Prostate gland (tissue), 2 donors: Measurements from ENCODE around the gene GFM1. TPM values are rescaled to one million over a fixed set of nuclear protein-coding genes. Genes with fewer than 3 reads are reported as not detected.

ENCODE experiments used
- DNase-seq: peaks from one replicate; pipeline ENCODE4 v3.0.0-alpha.2; 2019; ENCODE audit warnings: low spot score
- H3K27ac ChIP-seq, 2 donors: fragments of 200-600 bp; sonication (generic); 2 replicates each; pipeline ENCODE4 v1.5.1; 2017 to 2019
- H3K27me3 ChIP-seq: fragments of 200-600 bp; sonication (generic); replicated peaks from 2 replicates; pipeline ENCODE4 v1.5.1; 2019; ENCODE audit not compliant: insufficient read depth
- H3K36me3 ChIP-seq, 2 donors: fragments of 200-600 bp; sonication (generic); 1 replicate in 1 of 2; 2 replicates in 1 of 2; pipeline versions ENCODE4 v1.5.1 to v1.8.1; 2017 to 2019
- H3K4me1 ChIP-seq: fragments of 200-600 bp; sonication (generic); replicated peaks from 2 replicates; pipeline ENCODE4 v1.5.1; 2019
- H3K4me3 ChIP-seq, 2 donors: fragments of 200-600 bp; sonication (generic); 2 replicates each; pipeline ENCODE4 v1.5.1; 2017 to 2019
- H3K9me3 ChIP-seq: fragments of 200-600 bp; sonication (generic); 2 replicates; pipeline ENCODE4 v1.5.1; 2017
- CTCF ChIP-seq, 4 experiments: fragments of 200-600 bp in 2 of 4; fragments of 450-650 bp in 2 of 4; sonication (generic) in 2 of 4; IDR thresholded peaks; 1 replicate in 3 of 4; 2 replicates in 1 of 4; pipeline ENCODE4 v1.5.1; 2016 to 2019; ENCODE audit warnings: antibody characterized with exemption in 4 of 4, mild to moderate bottlenecking in 2 of 4, moderate library complexity in 2 of 4
- POLR2A ChIP-seq: fragments of 450-650 bp; IDR thresholded peaks from one replicate; pipeline ENCODE4 v1.6.1; 2016; ENCODE audit warnings: antibody characterized with exemption, mild to moderate bottlenecking
- POLR2AphosphoS5 ChIP-seq: sonication (generic); formaldehyde crosslinking; IDR thresholded peaks from one replicate; pipeline ENCODE4 v1.6.1; 2017; ENCODE audit warnings: antibody characterized with exemption
- WGBS: methylation state at CpG from one replicate; pipeline ENCODE4 v1.1.5; 2018; 5-methylcytosine and 5-hydroxymethylcytosine counted together
- intact Hi-C: fragments of 100-400 bp; cut with DNase I; formaldehyde crosslinking; loops from one replicate; pipeline ENCODE4 v1.14.2; 2022
- total RNA-seq, 2 donors: library from RNA; depleted of rRNA; stranded (reverse); fragments of >200 nt; gene quantifications; one replicate each; pipeline ENCODE4 v1.1.0, GENCODE V29; 2016

Gene GFM1
- total RNA-seq, 2 donors from 2014 or later: 54.1 to 68.9 TPM

GRCh38 chr3:158703566-158703965 is 59.2 kb downstream of the GFM1 start:
- Histone ChIP-seq H3K9me3 (no peaks in the 10 kb centered on the region), H3K36me3 (no peaks in the 10 kb centered on the region), H3K27me3 (no peaks in the 10 kb centered on the region), H3K27ac (no peak overlapping the region), H3K4me1 (no peaks in the 10 kb centered on the region), H3K4me3 (no peak overlapping the region)
- TF ChIP-seq POLR2A: no peak
- TF ChIP-seq CTCF (IDR thresholded peaks at IDR 0.05): no peak
- no peak for TF ChIP-seq POLR2AphosphoS5
- intact Hi-C loops: no loop called here
- no peak for DNase-seq
- 94% methylated on average over 1 of the region's 1 CpG for WGBS

- Histone ChIP-seq H3K4me1 (no peaks in the 10 kb centered on the region), H3K9me3 (no peaks in the 10 kb centered on the region), H3K27me3 (no peaks in the 10 kb centered on the region), H3K4me3 (no peak overlapping the region), H3K27ac (no peak overlapping the region), H3K36me3 (no peaks in the 10 kb centered on the region)
- intact Hi-C loops: no loop called here
- no peak for TF ChIP-seq CTCF (IDR thresholded peaks at IDR 0.05)
- no peak for TF ChIP-seq POLR2A
- TF ChIP-seq POLR2AphosphoS5: no peak
- 78% methylated on average over 4 of the region's 4 CpGs for WGBS
- DNase-seq: no peak
Measured at GRCh38 chr3:158709666-158710083, 65.3 kb downstream of the GFM1 start.

GRCh38 chr3:158710601-158711000 is 66.3 kb downstream of the GFM1 start:
- no peaks in the 10 kb centered on the region for H3K9me3 ChIP-seq
- H3K27ac ChIP-seq: no peak overlapping the region
- TF ChIP-seq POLR2A (no peak), CTCF (IDR thresholded peaks at IDR 0.05) (no peak), POLR2AphosphoS5 (no peak)
- 85% methylated on average over 4 of the region's 4 CpGs for WGBS
- intact Hi-C loops: no loop called here
- H3K27me3 ChIP-seq: no peaks in the 10 kb centered on the region
- H3K36me3 ChIP-seq: no peaks in the 10 kb centered on the region
- H3K4me3 ChIP-seq: no peak overlapping the region
- DNase-seq: no peak
- H3K4me1 ChIP-seq: no peaks in the 10 kb centered on the region

- no peaks in the 10 kb centered on the region for H3K27me3 ChIP-seq
- intact Hi-C loops: no loop called here
- no peak for TF ChIP-seq CTCF (IDR thresholded peaks at IDR 0.05)
- no peak for TF ChIP-seq POLR2A
- no peak for TF ChIP-seq POLR2AphosphoS5
Measured at GRCh38 chr3:158711886-158712285, 67.6 kb downstream of the GFM1 start.

GRCh38 chr3:158712443-158712842 is 68.1 kb downstream of the GFM1 start:
- no peak for DNase-seq
- Histone ChIP-seq H3K27ac (peak overlapping the region; percentile 15 to 25), H3K27me3 (no peaks in the 10 kb centered on the region), H3K36me3 (no peaks in the 10 kb centered on the region), H3K4me3 (no peak overlapping the region), H3K9me3 (no peaks in the 10 kb centered on the region), H3K4me1 (no peaks in the 10 kb centered on the region)
- TF ChIP-seq POLR2A (no peak), CTCF (IDR thresholded peaks at IDR 0.05) (no peak), POLR2AphosphoS5 (no peak)
- WGBS: 64% methylated on average over 1 of the region's 1 CpG
- intact Hi-C loops: no loop called here

More at GRCh38 chr3:158711886-158712285, 67.6 kb downstream of the GFM1 start:
- Histone ChIP-seq H3K27ac (peak overlapping the region in 1 of 2 donors; percentile 15), H3K9me3 (no peaks in the 10 kb centered on the region), H3K4me1 (no peaks in the 10 kb centered on the region), H3K36me3 (no peaks in the 10 kb centered on the region), H3K4me3 (no peak overlapping the region)
- DNase-seq: no peak
- 67% methylated on average over 1 of the region's 1 CpG for WGBS
